Tibial nerve (tissue), 4 donors: ENCODE measurements around the gene GRB7. TPM values are rescaled to one million over a fixed set of nuclear protein-coding genes. Genes with fewer than 3 reads are reported as not detected.
A peak's percentile ranks its signal among the peaks of the same experiment; 100 is the strongest.

Source experiments
- DNase-seq, 2 donors: peaks; one replicate each; pipeline ENCODE4 v3.0.0-alpha.2; 2019; ENCODE audit warnings: low spot score in 2 of 2
- H3K27ac ChIP-seq, 4 donors: fragments of 200-600 bp; sonication (generic) in 3 of 4; one replicate each; pipeline ENCODE4 v1.5.1; 2017 to 2019; ENCODE audit warnings: mild to moderate bottlenecking in 1 of 4
- H3K27me3 ChIP-seq, 2 donors: fragments of 200-600 bp; sonication (generic) in 1 of 2; one replicate each; pipeline versions ENCODE4 v1.5.1 to v1.6.0; 2017 to 2019
- H3K36me3 ChIP-seq, 3 donors: fragments of 200-600 bp; sonication (generic); one replicate each; pipeline ENCODE4 v1.5.1; 2018 to 2019
- H3K4me1 ChIP-seq, 4 donors: fragments of 200-600 bp; sonication (generic) in 3 of 4; one replicate each; pipeline ENCODE4 v1.5.1; 2017 to 2019
- H3K4me3 ChIP-seq, 4 donors: fragments of 200-600 bp; sonication (generic) in 3 of 4; one replicate each; pipeline ENCODE4 v1.5.1; 2017 to 2019; ENCODE audit warnings: mild to moderate bottlenecking in 1 of 4, moderate library complexity in 1 of 4
- H3K9me3 ChIP-seq, 4 donors: fragments of 200-600 bp; sonication (generic) in 3 of 4; one replicate each; pipeline ENCODE4 v1.5.1; 2017 to 2019
- CTCF ChIP-seq, 5 experiments: fragments of 200-600 bp in 3 of 5; fragments of 450-650 bp in 2 of 5; sonication (generic) in 3 of 5; IDR thresholded peaks; one replicate each; pipeline ENCODE4 v1.5.1; 2016 to 2019; ENCODE audit warnings: antibody characterized with exemption in 5 of 5, mild to moderate bottlenecking in 3 of 5, moderate library complexity in 2 of 5
- EP300 ChIP-seq, 2 donors: sonication (generic); formaldehyde crosslinking; IDR thresholded peaks; one replicate each; pipeline ENCODE4 v1.6.1; 2017; ENCODE audit warnings: antibody characterized with exemption in 2 of 2, mild to moderate bottlenecking in 1 of 2
- POLR2A ChIP-seq, 2 donors: fragments of 450-650 bp; IDR thresholded peaks; one replicate each; pipeline ENCODE4 v1.6.1; 2017; ENCODE audit warnings: antibody characterized with exemption in 2 of 2, mild to moderate bottlenecking in 2 of 2, moderate library complexity in 2 of 2
- WGBS, 2 donors: methylation state at CpG; one replicate each; pipeline ENCODE4 v1.1.5; 2018; 5-methylcytosine and 5-hydroxymethylcytosine counted together
- total RNA-seq, 4 donors: library from RNA; depleted of rRNA; stranded (reverse); fragments of >200 nt; gene quantifications; one replicate each; pipeline ENCODE4 v1.1.0, GENCODE V29; 2016

GRB7 gene
- total RNA-seq, 4 donors from 2014 or later = 0.21 to 0.39 (median 0.30) TPM; not detected in 1

DNA sequence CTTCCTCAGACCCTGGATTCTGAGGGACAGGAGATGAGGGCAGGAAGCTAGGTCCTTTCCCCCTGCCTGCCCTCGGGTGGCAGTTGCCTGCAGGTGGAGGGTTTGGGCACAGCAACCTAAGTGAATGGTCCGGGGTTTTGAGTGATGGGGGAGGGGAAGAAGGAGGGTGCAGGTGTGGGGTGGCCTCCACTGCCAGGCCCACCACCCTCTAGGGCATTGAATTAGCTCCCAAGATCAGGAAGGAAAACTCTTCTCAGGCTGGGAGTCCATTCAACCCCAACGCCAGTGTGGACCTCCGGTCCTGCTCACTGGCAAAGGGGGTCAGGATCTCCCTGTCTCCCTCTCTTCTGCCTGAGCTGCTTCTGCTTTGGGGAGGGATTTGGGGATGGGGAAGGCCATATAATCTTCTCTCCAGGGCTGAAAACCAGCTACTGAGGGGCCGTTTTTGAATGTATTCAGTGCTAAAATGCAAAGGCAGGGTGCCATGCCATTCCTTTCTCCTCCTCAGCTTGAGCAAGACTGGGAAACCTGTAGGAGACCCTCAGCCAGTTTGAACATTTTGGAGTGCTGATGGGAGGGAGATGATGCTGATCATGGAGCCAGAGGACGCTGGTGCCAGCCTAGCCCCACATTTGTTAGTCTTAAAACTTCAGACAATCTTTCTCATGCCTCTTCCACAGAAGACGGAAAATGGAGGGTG is 18.8 kb downstream of the GRB7 start:
- no peak for DNase-seq
- H3K4me1 ChIP-seq = peaks cover 0 to 25% (median 7%) of the 10 kb centered on the region in 4 donors
- no peaks in the 10 kb centered on the region for H3K9me3 ChIP-seq
- no peak for TF ChIP-seq EP300 (IDR thresholded peaks at IDR 0.05)
- no peak for TF ChIP-seq CTCF (IDR thresholded peaks at IDR 0.05)
- no peak for TF ChIP-seq POLR2A (IDR thresholded peaks at IDR 0.05)
- no peaks in the 10 kb centered on the region for H3K36me3 ChIP-seq
- no peak overlapping the region for H3K4me3 ChIP-seq
- H3K27ac ChIP-seq = peak overlapping the region in 1 of 4 donors; percentile 96
- WGBS, 2 donors = 45 to 61% methylated on average over 7 of the region's 7 CpGs
- H3K27me3 ChIP-seq = peaks cover 0 to 17% of the 10 kb centered on the region in 2 donors

DNA sequence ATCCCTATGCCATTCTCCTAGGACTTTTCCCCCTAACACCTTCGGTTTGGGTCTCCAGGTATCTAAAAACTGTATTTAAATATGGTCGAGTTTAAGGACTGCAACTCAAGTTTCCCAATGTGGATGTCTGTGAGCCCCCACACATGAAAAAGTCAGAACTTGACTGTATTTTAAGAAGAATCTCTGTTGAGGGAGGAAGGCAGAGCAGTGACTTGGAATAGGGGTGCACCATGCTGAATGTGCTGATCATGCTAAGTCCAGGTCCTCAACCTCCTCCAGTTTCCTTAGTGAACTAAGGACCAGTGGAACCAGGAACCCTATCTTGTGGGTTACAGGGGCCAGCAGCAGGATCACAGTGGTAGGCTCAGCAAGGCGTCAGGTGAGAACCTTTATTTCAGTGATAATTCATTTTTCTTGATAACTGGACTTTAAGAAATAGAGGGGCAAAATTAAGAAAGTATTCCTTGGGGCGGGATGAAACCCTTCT is 19.5 kb downstream of the GRB7 start:
- no peak for DNase-seq
- H3K36me3 ChIP-seq = no peaks in the 10 kb centered on the region
- TF ChIP-seq CTCF (IDR thresholded peaks at IDR 0.05) = no peak
- TF ChIP-seq EP300 (IDR thresholded peaks at IDR 0.05) = no peak
- no peak for TF ChIP-seq POLR2A (IDR thresholded peaks at IDR 0.05)
- H3K4me3 ChIP-seq = no peak overlapping the region
- peaks cover 0 to 25% (median 7%) of the 10 kb centered on the region in 4 donors for H3K4me1 ChIP-seq
- peaks cover 0 to 19% of the 10 kb centered on the region in 2 donors for H3K27me3 ChIP-seq
- WGBS, 2 donors = 91 to 95% methylated on average over 4 of the region's 4 CpGs
- H3K27ac ChIP-seq = no peak overlapping the region
- H3K9me3 ChIP-seq = no peaks in the 10 kb centered on the region

GRCh38 chr17:39757931-39758873 is 20.5 kb downstream of the GRB7 start:
- TF ChIP-seq EP300 (IDR thresholded peaks at IDR 0.05) (no peak), CTCF (IDR thresholded peaks at IDR 0.05) (no peak), POLR2A (IDR thresholded peaks at IDR 0.05) (no peak)
- peaks cover 0 to 21% (median 7%) of the 10 kb centered on the region in 4 donors for H3K4me1 ChIP-seq
- peak overlapping the region in 1 of 4 donors; percentile 24 for H3K27ac ChIP-seq
- peaks cover 0 to 19% of the 10 kb centered on the region in 2 donors for H3K27me3 ChIP-seq
- H3K36me3 ChIP-seq = no peaks in the 10 kb centered on the region
- WGBS, 2 donors = 61 to 62% methylated on average over 12 of the region's 12 CpGs
- no peak overlapping the region for H3K4me3 ChIP-seq
- no peak for DNase-seq
- H3K9me3 ChIP-seq = no peaks in the 10 kb centered on the region

DNA sequence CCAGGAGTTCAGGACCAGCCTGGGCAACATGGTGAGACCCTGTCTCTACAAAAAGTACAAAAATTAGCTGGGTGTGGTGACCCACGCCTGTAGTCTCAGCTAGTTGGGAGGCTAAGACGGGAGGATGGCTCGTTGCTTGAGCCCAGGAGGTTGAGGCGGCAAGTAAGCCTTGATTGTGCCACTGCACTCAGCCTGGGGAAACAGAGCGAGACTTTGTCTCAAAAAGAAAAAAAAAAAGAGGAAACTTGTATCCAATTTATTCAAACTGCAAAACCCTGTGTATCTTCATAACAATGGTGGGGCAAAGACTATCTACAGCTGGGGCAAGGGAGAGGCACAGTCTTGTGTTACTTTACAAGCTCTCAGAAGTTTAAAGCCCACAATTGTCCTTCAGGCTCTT is 21.5 kb downstream of the GRB7 start:
- H3K4me1 ChIP-seq = peaks cover 0 to 13% (median 7%) of the 10 kb centered on the region in 4 donors
- TF ChIP-seq CTCF (IDR thresholded peaks at IDR 0.05) = no peak
- H3K4me3 ChIP-seq = no peak overlapping the region
- no peaks in the 10 kb centered on the region for H3K9me3 ChIP-seq
- 80 to 81% methylated on average over 5 of the region's 5 CpGs for WGBS, 2 donors
- H3K27me3 ChIP-seq = peaks cover 0 to 19% of the 10 kb centered on the region in 2 donors
- no peak for DNase-seq
- H3K27ac ChIP-seq = no peak overlapping the region
- no peaks in the 10 kb centered on the region for H3K36me3 ChIP-seq
